Aorta (tissue), 5 donors: ENCODE results near the gene C4A. TPM values are rescaled to one million over a fixed set of nuclear protein-coding genes. Genes with fewer than 3 reads are reported as not detected.
"Not testable (repeated sequence)": the region's sequence is repeated elsewhere in the genome, so short reads cannot be mapped to it uniquely, and the experiment has no call there.

Experiments
- ATAC-seq: fragments of 200-7000 bp; cut with Tn5 transposase; one replicate; pipeline ENCODE4 v1.9.1; 2022; ENCODE audit warnings: moderate library complexity; ENCODE audit not compliant: low FRiP score
- DNase-seq, 2 donors: peaks; one replicate each; pipeline ENCODE4 v3.0.0-alpha.2; 2020
- H3K27ac ChIP-seq, 2 donors: one replicate each; pipeline ENCODE4 v1.5.1; 2013; ENCODE audit warnings: low read length in 2 of 2, mild to moderate bottlenecking in 2 of 2, moderate library complexity in 2 of 2, control low read depth in 1 of 2, inconsistent platforms in 1 of 2, low read depth in 1 of 2
- H3K27me3 ChIP-seq, 2 donors: one replicate each; pipeline ENCODE4 v1.6.1; 2013; ENCODE audit warnings: control low read depth in 1 of 2, low read length in 1 of 2, mild to moderate bottlenecking in 1 of 2, moderate library complexity in 1 of 2; ENCODE audit not compliant: insufficient read depth in 2 of 2, control insufficient read depth in 1 of 2
- H3K36me3 ChIP-seq, 2 donors: one replicate each; pipeline ENCODE4 v1.6.1; 2013; ENCODE audit warnings: control low read depth in 1 of 2, low read length in 1 of 2, mild to moderate bottlenecking in 1 of 2; ENCODE audit not compliant: insufficient read depth in 2 of 2, control insufficient read depth in 1 of 2
- H3K4me1 ChIP-seq, 2 donors: one replicate each; pipeline ENCODE4 v1.6.1; 2013; ENCODE audit warnings: low read length in 2 of 2, control low read depth in 1 of 2, mild to moderate bottlenecking in 1 of 2, moderate library complexity in 1 of 2; ENCODE audit not compliant: insufficient read depth in 2 of 2, control insufficient read depth in 1 of 2
- H3K4me3 ChIP-seq, 2 donors: one replicate each; pipeline ENCODE4 v1.5.1; 2013; ENCODE audit warnings: low read length in 2 of 2, control low read depth in 1 of 2, mild to moderate bottlenecking in 1 of 2
- H3K9me3 ChIP-seq: one replicate; pipeline ENCODE4 v1.6.1; 2013; ENCODE audit warnings: mild to moderate bottlenecking, low read length; ENCODE audit not compliant: control insufficient read depth
- WGBS, 2 donors: extraction: QIAGEN DNeasy Blood & Tissue Kit; methylation state at CpG; one replicate each; pipeline ENCODE4 v1.1.7; 2013; 5-methylcytosine and 5-hydroxymethylcytosine counted together
- intact Hi-C, 2 donors: fragments of 100-400 bp; cut with DNase I; formaldehyde crosslinking; loops; one replicate each; pipeline versions ENCODE4 v1.14.2 to v1.15.0; 2022
- polyA plus RNA-seq, 2 donors: library from polyadenylated mRNA; stranded (reverse); fragments of 200-250 nt; gene quantifications; one replicate each; pipeline ENCODE4 v1.2.3, GENCODE V29; 2013
- total RNA-seq, 2 donors: library from RNA; stranded (reverse); fragmentation: NEBNext Ultra II Directional; extraction: Animal tissue kit (Norgen Biotek cat#: 25700); gene quantifications; one replicate each; pipeline ENCODE4 v1.2.1, GENCODE V29; 2021
- donor health status: healthy with polysubstance abuse.
- donor health status: Bipolar disorder and iron deficiency.
- donor health status: DM: no; HTN: no; CAD: no.
- donor health status: DM: no; HTN: no; CAD: no.
- donor health status: DM: yes; HTN: yes; CAD: no.

The C4A gene
- total and polyA plus RNA-seq, 4 donors, result 7.4 to 258 (median 94.8) TPM

DNA sequence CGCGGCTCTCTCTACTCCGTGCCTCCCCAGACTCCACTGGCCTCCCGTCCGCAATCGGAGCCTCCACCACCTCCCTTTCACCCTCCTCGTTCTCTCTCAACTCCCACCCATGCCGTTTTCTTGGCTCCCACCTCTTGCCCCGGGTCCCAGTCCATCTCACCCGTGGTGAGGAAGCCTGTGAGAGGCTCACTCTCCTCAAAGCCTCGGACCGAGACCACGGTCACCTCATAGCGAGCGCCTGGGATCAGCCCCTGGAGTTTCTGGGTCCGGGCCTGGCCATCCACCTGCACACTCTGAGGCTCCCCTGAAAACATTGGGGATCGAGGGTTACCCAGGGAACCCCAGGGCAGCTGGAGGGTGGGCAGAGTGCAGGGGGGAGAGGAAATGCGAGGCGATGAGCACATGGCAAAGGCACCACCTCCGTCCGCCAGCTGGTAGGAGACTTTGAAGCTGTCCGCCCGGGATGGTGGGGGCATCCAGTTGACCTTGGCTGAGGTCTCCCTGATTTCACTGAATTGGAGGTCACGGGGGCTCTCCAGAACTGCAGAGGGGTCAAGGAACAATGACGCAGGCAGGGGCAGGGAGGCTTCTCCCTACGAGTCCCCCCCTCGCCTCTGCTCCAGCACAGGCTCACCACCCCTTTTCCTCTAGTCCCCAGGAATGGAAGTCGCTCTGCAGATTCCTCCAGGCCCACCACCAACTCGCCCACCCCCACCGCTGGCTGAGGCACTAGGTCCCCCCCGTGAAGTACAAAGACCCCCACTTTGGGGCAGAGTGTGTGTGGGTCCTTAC is 61.9 kb downstream of the C4A start:
- intact Hi-C loops, H3K27me3 ChIP-seq, H3K27ac ChIP-seq, ATAC-seq, H3K9me3 ChIP-seq, H3K4me1 ChIP-seq, H3K36me3 ChIP-seq, H3K4me3 ChIP-seq: not testable (repeated sequence)
- peak in 1 of 2 donors; percentile 66 for DNase-seq
- WGBS, 2 donors, result 91% methylated on average over 15 to 21 of the region's 31 CpGs

DNA sequence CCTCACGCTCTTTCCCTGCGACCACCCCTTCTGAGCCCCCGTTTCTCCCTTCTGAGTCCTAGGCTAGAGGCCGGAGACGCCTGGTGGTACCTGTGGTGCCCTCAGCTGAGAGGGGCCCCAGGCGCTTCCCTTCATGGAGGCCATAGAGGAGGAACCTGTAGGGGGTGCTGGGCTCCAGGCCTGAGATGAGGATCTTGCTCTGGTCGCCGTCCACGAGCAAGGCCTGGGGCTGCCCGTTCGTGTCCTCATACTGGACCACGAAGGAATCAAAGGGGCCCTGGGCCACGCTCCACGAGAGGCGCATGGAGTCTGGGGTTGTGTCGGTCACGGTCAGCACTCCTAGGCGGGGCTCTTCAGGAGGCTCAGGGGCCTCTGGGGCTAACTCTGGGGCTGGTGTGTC is 63.1 kb downstream of the C4A start:
- H3K9me3 ChIP-seq, H3K36me3 ChIP-seq, H3K4me1 ChIP-seq, H3K4me3 ChIP-seq, H3K27ac ChIP-seq, intact Hi-C loops, H3K27me3 ChIP-seq, ATAC-seq: not testable (repeated sequence)
- DNase-seq, result peak; percentile 39 to 50
- WGBS, 2 donors, result 90 to 91% methylated on average over 10 to 14 of the region's 18 CpGs

DNA sequence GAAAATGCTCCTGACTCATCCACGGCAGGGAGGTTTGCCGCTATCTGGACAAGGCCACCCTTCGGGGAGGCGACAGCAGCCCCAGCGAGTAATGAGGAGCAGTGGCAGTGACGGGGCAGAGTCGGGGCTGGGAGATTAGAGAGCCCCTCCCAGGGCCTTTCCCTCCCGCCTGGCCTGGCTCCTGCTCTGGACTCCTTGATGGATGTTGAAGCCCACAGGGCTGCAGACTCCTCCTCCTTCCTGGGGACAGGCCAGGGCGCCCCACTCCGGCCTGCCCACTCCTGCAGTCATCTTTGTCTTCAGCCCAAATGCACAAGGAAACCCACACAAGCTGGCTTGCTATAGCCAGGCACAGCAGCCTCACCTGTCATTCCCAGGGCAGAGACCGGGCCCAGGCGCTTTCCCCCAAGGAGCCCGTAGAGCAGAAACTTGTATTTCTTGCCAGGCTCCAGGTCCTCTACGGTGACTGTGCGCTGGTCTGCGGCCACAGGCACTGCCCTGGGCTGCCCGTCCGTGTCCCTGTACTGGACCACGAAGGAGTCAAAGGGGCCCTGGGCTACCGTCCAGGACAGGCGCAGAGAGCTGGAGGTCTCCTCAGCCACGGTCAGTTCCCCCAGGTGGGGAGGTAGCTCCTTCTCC is 64.1 kb downstream of the C4A start:
- Histone ChIP-seq H3K27ac (no peak overlapping the region), H3K36me3 (no peaks in the 10 kb centered on the region), H3K4me3 (no peak overlapping the region), H3K9me3 (no peaks in the 10 kb centered on the region), H3K27me3 (no peaks in the 10 kb centered on the region), H3K4me1 (no peaks in the 10 kb centered on the region)
- peak; percentile 4 for ATAC-seq
- intact Hi-C loops, result no loop called here
- WGBS, 2 donors, result 82 to 85% methylated on average over 21 to 22 of the region's 22 CpGs
- DNase-seq, result peak; percentile 51 to 81

DNA sequence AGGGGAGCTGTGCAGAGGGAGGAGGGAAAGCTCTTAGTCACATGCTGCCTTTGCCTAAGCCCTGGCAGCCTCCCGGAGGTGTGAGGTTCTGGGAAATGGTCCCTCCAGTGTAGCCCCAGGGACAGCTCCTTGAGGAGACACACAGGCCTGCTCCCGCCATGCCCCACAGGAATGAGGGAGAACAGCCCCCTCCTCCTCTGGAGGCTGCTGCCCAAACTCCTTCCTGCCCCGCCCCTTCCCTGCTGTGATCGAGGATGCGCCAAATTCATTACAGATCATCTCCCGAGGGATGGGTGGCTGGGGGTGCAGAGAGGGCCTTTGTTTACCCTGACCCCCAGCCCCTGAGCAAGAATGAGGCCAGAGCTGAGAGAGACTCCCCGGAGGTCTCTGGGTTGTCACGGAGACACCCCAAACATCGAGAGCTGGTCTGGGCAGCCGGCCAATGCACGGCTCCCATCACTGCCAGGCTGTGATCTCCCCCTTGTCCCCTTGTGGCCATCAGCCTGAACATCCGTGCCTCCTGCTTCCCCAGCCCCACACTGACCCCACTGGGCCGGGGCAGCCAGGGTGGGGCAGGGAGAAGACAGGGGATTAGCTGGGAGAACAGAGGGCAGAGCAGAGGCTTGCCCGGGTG is 64.7 kb downstream of the C4A start:
- no peak overlapping the region for H3K27ac ChIP-seq
- H3K9me3 ChIP-seq, result no peaks in the 10 kb centered on the region
- H3K4me1 ChIP-seq, result no peaks in the 10 kb centered on the region
- H3K36me3 ChIP-seq, result no peaks in the 10 kb centered on the region
- 48 to 51% methylated on average over 14 of the region's 14 CpGs for WGBS, 2 donors
- H3K4me3 ChIP-seq, result no peak overlapping the region
- intact Hi-C loops, result no loop called here
- no peaks in the 10 kb centered on the region for H3K27me3 ChIP-seq
- ATAC-seq (peak; percentile 29), DNase-seq (peak; percentile 67 to 82)

DNA sequence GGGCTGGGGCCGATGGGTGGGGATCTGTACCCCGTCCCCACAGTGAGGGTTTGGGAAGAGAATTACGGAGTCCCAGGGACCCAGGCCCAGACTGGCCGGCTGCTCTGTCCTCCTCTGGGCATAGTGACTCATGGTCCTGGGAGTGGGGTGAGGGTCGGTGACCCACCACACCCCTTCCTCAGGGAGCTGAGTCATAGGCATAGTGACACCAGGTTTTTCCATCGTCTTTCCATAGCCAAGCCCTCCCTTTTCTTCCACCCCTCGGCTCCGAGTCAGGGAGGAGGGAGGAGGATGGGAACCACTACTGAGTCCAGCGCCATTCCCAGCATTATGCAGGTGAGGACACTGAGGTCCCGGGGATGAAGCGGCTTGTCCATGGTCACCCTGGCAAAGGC is 65.2 kb downstream of the C4A start:
- Histone ChIP-seq H3K4me3 (no peak overlapping the region), H3K9me3 (no peaks in the 10 kb centered on the region), H3K36me3 (no peaks in the 10 kb centered on the region), H3K27me3 (no peaks in the 10 kb centered on the region), H3K4me1 (no peaks in the 10 kb centered on the region), H3K27ac (no peak overlapping the region)
- intact Hi-C loops, result no loop called here
- WGBS, 2 donors, result 56 to 57% methylated on average over 11 of the region's 11 CpGs
- DNase-seq (peak; percentile 75 to 87), ATAC-seq (peak; percentile 74)

DNA sequence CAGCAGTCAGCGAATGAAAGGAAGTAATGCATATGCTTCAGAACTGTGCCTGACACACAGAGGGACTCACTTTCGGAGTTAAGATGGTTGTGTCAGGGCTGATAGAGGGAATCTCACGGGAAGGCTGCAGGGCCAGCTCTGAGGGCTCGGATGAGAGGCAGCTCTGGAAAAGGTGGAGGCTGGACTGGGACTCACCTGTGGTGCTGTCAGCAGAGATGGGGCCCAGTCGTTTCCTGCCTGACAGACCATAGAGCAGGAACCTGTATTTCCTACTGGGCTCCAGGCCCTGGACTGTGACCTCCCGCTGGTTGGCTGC is 65.6 kb downstream of the C4A start:
- intact Hi-C loops, result no loop called here
- ATAC-seq (no peak), DNase-seq (no peak)
- Histone ChIP-seq H3K4me1 (no peaks in the 10 kb centered on the region), H3K36me3 (no peaks in the 10 kb centered on the region), H3K9me3 (no peaks in the 10 kb centered on the region), H3K4me3 (no peak overlapping the region), H3K27ac (no peak overlapping the region), H3K27me3 (no peaks in the 10 kb centered on the region)
- 85 to 94% methylated on average over 6 of the region's 6 CpGs for WGBS, 2 donors

DNA sequence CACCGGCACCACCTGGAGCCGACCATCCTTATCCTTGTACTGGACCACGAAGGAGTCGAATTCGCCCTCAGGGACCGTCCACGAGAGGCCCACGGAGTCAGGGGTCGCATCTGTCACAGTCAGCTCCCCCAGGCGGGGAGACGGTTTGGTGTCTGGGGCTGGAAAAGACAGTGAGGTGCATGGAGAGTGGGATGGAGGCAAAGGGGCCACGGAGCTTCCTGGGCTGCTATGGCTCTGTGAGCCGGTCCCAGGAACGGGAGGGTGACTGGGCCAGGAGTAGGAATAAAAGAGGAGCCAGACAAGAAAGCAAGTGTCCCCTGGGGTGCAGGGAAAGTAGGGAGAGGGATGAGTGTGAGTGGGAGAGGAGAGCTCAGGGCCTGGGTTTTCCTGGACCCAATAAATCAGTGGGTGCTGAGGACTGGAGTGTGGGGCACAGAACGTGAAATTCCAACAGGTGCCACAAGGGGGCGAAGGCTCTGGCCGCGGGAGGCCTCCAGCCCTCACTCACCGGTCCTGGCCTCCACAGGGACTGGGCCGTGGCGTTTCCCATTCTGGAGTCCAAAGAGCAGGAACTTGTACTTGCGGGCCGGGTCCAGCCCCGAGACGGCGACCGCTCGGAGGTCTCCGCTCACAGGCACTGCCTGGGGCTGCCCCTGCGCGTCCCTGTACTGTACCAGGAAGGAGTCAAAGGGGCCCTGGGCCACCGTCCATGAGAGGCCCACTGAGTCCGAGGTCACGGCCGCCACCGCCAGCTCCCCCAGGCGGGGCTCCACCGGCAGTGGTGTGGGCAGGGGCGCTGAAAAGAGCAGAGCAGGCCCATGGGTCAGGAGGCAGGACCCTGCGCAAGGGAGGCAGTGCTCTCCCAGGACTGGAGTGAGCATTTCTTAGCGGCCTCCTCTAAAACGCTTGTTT is 66.3 kb downstream of the C4A start:
- ATAC-seq, result peak; percentile 80
- Histone ChIP-seq H3K4me1 (no peaks in the 10 kb centered on the region), H3K4me3 (no peak overlapping the region), H3K9me3 (no peaks in the 10 kb centered on the region), H3K27ac (no peak overlapping the region), H3K36me3 (no peaks in the 10 kb centered on the region), H3K27me3 (no peaks in the 10 kb centered on the region)
- peak; percentile 80 to 93 for DNase-seq
- intact Hi-C loops, result loop anchor here in 1 of 2 donors (1.0 kb wide), 1 partner anchor 66 kb away; no protein-coding TSS in a partner anchor
- 50% methylated on average over 42 of the region's 42 CpGs for WGBS, 2 donors

DNA sequence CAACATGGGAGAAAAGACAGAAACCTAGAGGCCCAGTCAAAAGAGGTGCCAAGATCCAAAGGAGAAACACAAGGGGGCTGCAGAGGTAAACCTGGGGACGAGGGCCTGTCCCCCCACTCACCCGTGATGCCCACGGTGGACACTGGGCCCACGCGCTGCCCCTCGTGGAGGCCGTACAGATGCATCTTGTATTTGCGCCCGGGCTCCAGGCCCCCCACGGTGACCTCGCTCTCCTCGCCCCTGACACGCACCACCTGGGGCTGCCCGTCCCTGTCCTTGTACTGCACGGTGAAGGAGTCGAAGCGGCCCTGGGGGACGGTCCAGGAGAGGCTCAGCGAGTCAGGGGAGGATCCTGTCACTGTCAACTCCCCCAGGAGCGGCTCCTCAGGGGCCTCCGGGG is 67.3 kb downstream of the C4A start:
- H3K36me3 ChIP-seq, H3K9me3 ChIP-seq, H3K27ac ChIP-seq, H3K4me3 ChIP-seq, H3K27me3 ChIP-seq, H3K4me1 ChIP-seq, intact Hi-C loops, ATAC-seq: not testable (repeated sequence)
- 92 to 93% methylated on average over 21 of the region's 21 CpGs for WGBS, 2 donors
- peak in 1 of 2 donors; percentile 57 for DNase-seq
